H9 (cell line): ENCODE results near the gene SAA4. TPM values are rescaled to one million over a fixed set of nuclear protein-coding genes. Genes with fewer than 3 reads are reported as not detected.

Experiments
- DNase-seq: peaks from one replicate; pipeline ENCODE4 v3.0.0-alpha.2; 2017
- H2AFZ ChIP-seq: one replicate; pipeline ENCODE4 v1.6.1; 2013; ENCODE audit warnings: mild to moderate bottlenecking, low read length, control low read depth, moderate library complexity
- H2AK5ac ChIP-seq: 2 replicates; pipeline ENCODE4 v1.6.1; 2013; ENCODE audit warnings: low read length, control low read depth, mixed read lengths; ENCODE audit not compliant: insufficient read length
- H2BK120ac ChIP-seq: one replicate; pipeline ENCODE4 v1.6.1; 2013; ENCODE audit warnings: low read depth, mild to moderate bottlenecking, low read length, control low read depth, inconsistent platforms; ENCODE audit not compliant: poor library complexity, severe bottlenecking
- H2BK12ac ChIP-seq: 2 replicates; pipeline ENCODE4 v1.6.1; 2013; ENCODE audit warnings: low read length, control low read depth, mixed read lengths, low read depth; ENCODE audit not compliant: insufficient read length
- H2BK15ac ChIP-seq: 2 replicates; pipeline ENCODE4 v1.6.1; 2013; ENCODE audit warnings: low read depth, low read length, control low read depth
- H2BK20ac ChIP-seq: one replicate; pipeline ENCODE4 v1.6.1; 2013; ENCODE audit warnings: low read depth, mild to moderate bottlenecking, low read length, control low read depth, inconsistent platforms; ENCODE audit not compliant: poor library complexity, severe bottlenecking
- H2BK5ac ChIP-seq: 2 replicates; pipeline ENCODE4 v1.6.1; 2013; ENCODE audit warnings: low read length, control low read depth, mixed read lengths; ENCODE audit not compliant: insufficient read length
- H3K14ac ChIP-seq: 2 replicates; pipeline ENCODE4 v1.6.1; 2013; ENCODE audit warnings: low read length, control low read depth; ENCODE audit not compliant: insufficient read depth
- H3K18ac ChIP-seq: 2 replicates; pipeline ENCODE4 v1.6.1; 2013; ENCODE audit warnings: low read depth, mild to moderate bottlenecking, mixed read lengths, low read length, control low read depth; ENCODE audit not compliant: insufficient read length
- H3K23ac ChIP-seq: 2 replicates; pipeline ENCODE4 v1.6.1; 2013; ENCODE audit warnings: low read length, control low read depth, mixed read lengths, low read depth; ENCODE audit not compliant: insufficient read length
- H3K23me2 ChIP-seq: 2 replicates; pipeline ENCODE4 v1.6.1; 2013; ENCODE audit warnings: low read depth, mild to moderate bottlenecking, mixed read lengths, low read length, control low read depth; ENCODE audit not compliant: insufficient read length, poor library complexity, severe bottlenecking
- H3K27ac ChIP-seq: 2 replicates; pipeline ENCODE4 v1.5.1; 2013; ENCODE audit warnings: low read length, control low read depth, mixed read lengths, low read depth; ENCODE audit not compliant: insufficient read length
- H3K27me3 ChIP-seq: 2 replicates; pipeline ENCODE4 v1.6.1; 2013; ENCODE audit warnings: low read length, control low read depth, inconsistent platforms; ENCODE audit not compliant: insufficient read depth
- H3K4ac ChIP-seq: 2 replicates; pipeline ENCODE4 v1.6.1; 2013; ENCODE audit warnings: low read depth, mild to moderate bottlenecking, control low read depth, inconsistent platforms, low read length, moderate library complexity
- H3K4me1 ChIP-seq: 2 replicates; pipeline ENCODE4 v1.6.1; 2013; ENCODE audit warnings: low read length, control low read depth, inconsistent platforms; ENCODE audit not compliant: insufficient read depth
- H3K4me2 ChIP-seq: 2 replicates; pipeline ENCODE4 v1.6.1; 2013; ENCODE audit warnings: low read length, control low read depth, mixed read lengths; ENCODE audit not compliant: insufficient read length, insufficient read depth
- H3K56ac ChIP-seq: 2 replicates; pipeline ENCODE4 v1.6.1; 2013; ENCODE audit warnings: low read depth, mild to moderate bottlenecking, mixed read lengths, low read length, control low read depth; ENCODE audit not compliant: insufficient read length
- H3K79me1 ChIP-seq: 2 replicates; pipeline ENCODE4 v1.6.1; 2013; ENCODE audit warnings: low read depth, mild to moderate bottlenecking, moderate library complexity, low read length, control low read depth, inconsistent platforms; ENCODE audit not compliant: insufficient read depth, poor library complexity, severe bottlenecking
- H3K79me2 ChIP-seq: 2 replicates; pipeline ENCODE4 v1.6.1; 2013; ENCODE audit warnings: low read length, control low read depth, inconsistent platforms; ENCODE audit not compliant: insufficient read depth
- H3K9ac ChIP-seq: 2 replicates; pipeline ENCODE4 v1.6.1; 2013; ENCODE audit warnings: low read length, control low read depth, mixed read lengths; ENCODE audit not compliant: insufficient read length; ENCODE audit errors: extremely low read depth
- H3K9me3 ChIP-seq: one replicate; pipeline ENCODE4 v1.6.1; 2013; ENCODE audit warnings: low read depth, low read length, inconsistent platforms; ENCODE audit not compliant: control insufficient read depth
- H3T11ph ChIP-seq: one replicate; pipeline ENCODE4 v1.6.1; 2013; ENCODE audit warnings: mild to moderate bottlenecking, low read length, control low read depth, inconsistent platforms
- H4K20me1 ChIP-seq: one replicate; pipeline ENCODE4 v1.6.1; 2013; ENCODE audit not compliant: control insufficient read depth, insufficient read length, insufficient read depth
- H4K5ac ChIP-seq: 2 replicates; pipeline ENCODE4 v1.6.1; 2013; ENCODE audit warnings: low read depth, mild to moderate bottlenecking, mixed read lengths, low read length, control low read depth; ENCODE audit not compliant: insufficient read length
- H4K8ac ChIP-seq: replicated peaks from 2 replicates; pipeline ENCODE4 v1.6.1; 2013; ENCODE audit warnings: low read length, control low read depth, mixed read lengths, low read depth; ENCODE audit not compliant: insufficient read length
- H4K91ac ChIP-seq: 2 replicates; pipeline ENCODE4 v1.6.1; 2013; ENCODE audit warnings: low read depth, mild to moderate bottlenecking, moderate library complexity, mixed read lengths, low read length, control low read depth; ENCODE audit not compliant: insufficient read length
- H3K27ac Mint-ChIP-seq, 3 experiments: 2 replicates in 2 of 3; 3 replicates in 1 of 3; pipeline ENCODE4 v1.8.0; 2020 to 2021; ENCODE audit warnings: mixed read lengths in 3 of 3, mild to moderate bottlenecking in 1 of 3, moderate library complexity in 1 of 3
- H3K27me3 Mint-ChIP-seq: 2 replicates; pipeline ENCODE4 v1.8.0; 2021; ENCODE audit warnings: low read depth, mild to moderate bottlenecking, moderate library complexity, mixed read lengths
- H3K36me3 Mint-ChIP-seq, 3 experiments: 2 replicates in 2 of 3; 3 replicates in 1 of 3; pipeline ENCODE4 v1.8.0; 2020 to 2021; ENCODE audit warnings: low read depth in 3 of 3, mixed read lengths in 3 of 3; ENCODE audit not compliant: insufficient read depth in 1 of 3
- H3K4me1 Mint-ChIP-seq, 2 experiments: 2 replicates each; pipeline ENCODE4 v1.8.0; 2020; ENCODE audit warnings: mixed read lengths in 2 of 2
- H3K4me3 Mint-ChIP-seq, 2 experiments: 2 replicates in 1 of 2; 3 replicates in 1 of 2; pipeline ENCODE4 v1.8.0; 2020 to 2021; ENCODE audit warnings: mild to moderate bottlenecking in 2 of 2, mixed read lengths in 2 of 2, moderate library complexity in 1 of 2
- H3K9me3 Mint-ChIP-seq, 2 experiments: 2 replicates in 1 of 2; 3 replicates in 1 of 2; pipeline ENCODE4 v1.8.0; 2020; ENCODE audit warnings: mild to moderate bottlenecking in 2 of 2, mixed read lengths in 2 of 2, moderate library complexity in 1 of 2
- CTCF ChIP-seq: fragments of 200-600 bp; sonication (generic); conservative IDR thresholded peaks from 3 replicates; pipeline ENCODE4 v1.8.0; 2021; ENCODE audit warnings: antibody characterized with exemption, mild to moderate bottlenecking
- WGBS: extraction: QIAGEN DNeasy Blood & Tissue Kit; methylation state at CpG from one replicate; pipeline ENCODE4 v1.1.7; 2013; ENCODE audit warnings: missing lambda C conversion rate, low lambda C conversion rate, mixed read lengths; ENCODE audit not compliant: insufficient read length; ENCODE audit errors: extremely low coverage; 5-methylcytosine and 5-hydroxymethylcytosine counted together
- total RNA-seq: library from RNA; stranded (reverse); gene quantifications from 2 replicates; pipeline ENCODE4 v1.2.1, GENCODE V29; 2021

Gene SAA4
- total RNA-seq, 1 experiment from 2014 or later = not detected

- Mint-ChIP-seq H3K27ac (no peak overlapping the region), H3K36me3 (no peaks in the 10 kb centered on the region), H3K4me1 (no peaks in the 10 kb centered on the region; a peak in 1 of 4 replicates), H3K4me3 (no peak overlapping the region), H3K9me3 (no peaks in the 10 kb centered on the region), H3K27me3 (no peaks in the 10 kb centered on the region; the same call in 1 of the 2 replicates)
- Histone ChIP-seq H3K18ac (no peak overlapping the region), H3K4ac (no peak overlapping the region), H2AK5ac (no peak overlapping the region), H2AFZ (no peak overlapping the region), H3K4me1 (no peaks in the 10 kb centered on the region), H3K9me3 (no peaks in the 10 kb centered on the region), H2BK5ac (no peak overlapping the region), H3K27ac (no peak overlapping the region), H4K5ac (no peak overlapping the region), H3K23me2 (no peaks in the 10 kb centered on the region), H2BK20ac (no peak overlapping the region), H3K79me2 (no peaks in the 10 kb centered on the region), H3K9ac (no peak overlapping the region), H4K91ac (no peak overlapping the region), H3K56ac (no peak overlapping the region), H2BK12ac (no peak overlapping the region), H3K23ac (no peak overlapping the region), H3K4me2 (no peak overlapping the region), H2BK120ac (no peak overlapping the region), H3K27me3 (no peaks in the 10 kb centered on the region), H2BK15ac (no peak overlapping the region), H4K20me1 (no peaks in the 10 kb centered on the region), H3K14ac (no peak overlapping the region), H3K79me1 (no peaks in the 10 kb centered on the region), H4K8ac (no peak overlapping the region), H3T11ph (no peak overlapping the region)
- DNase-seq = no peak
- no peak for TF ChIP-seq CTCF
- no CpG with 5 or more reads among the region's 14 CpGs for WGBS
Measured at GRCh38 chr11:18261721-18262120, 25.1 kb upstream of the SAA4 start.
